IMR-90 (cell line): Measurements from ENCODE around the gene KRT77. TPM values are rescaled to one million over a fixed set of nuclear protein-coding genes. Genes with fewer than 3 reads are reported as not detected.

Source experiments
- ATAC-seq: fragments of 200-7000 bp; cut with Tn5 transposase; 2 replicates; pipeline ENCODE4 v1.9.1; 2020; ENCODE audit warnings: low read depth, mild to moderate bottlenecking, moderate library complexity
- BruUV-seq: library from RNA; stranded (reverse); fragments of 400-500 nt; replicated peaks from 2 replicates; lab custom pipeline; 2021; lab: Mats Ljungman, UMichigan
- CTCF ChIA-PET: fragments of 300-600 bp; formaldehyde crosslinking; extraction: SDS; loops from one replicate; lab custom pipeline; 2021; ENCODE audit warnings: antibody characterized with exemption; lab: Yijun Ruan, JAX
- POLR2A ChIA-PET: fragments of 300-600 bp; sonication (Branson Sonifier 250); formaldehyde crosslinking; loops from one replicate; lab custom pipeline; 2022; ENCODE audit warnings: antibody characterized with exemption; ENCODE audit not compliant: unreplicated experiment; lab: Charles Lee
- DNase-seq: peaks from one replicate; pipeline ENCODE4 v3.0.0; 2013
- H2AFZ ChIP-seq: replicated peaks from 2 replicates; pipeline ENCODE3; 2013; ENCODE audit warnings: low read length, mild to moderate bottlenecking; ENCODE audit not compliant: poor library complexity
- H2AK5ac ChIP-seq: 2 replicates; pipeline ENCODE4 v1.6.1; 2013; ENCODE audit warnings: low read depth, low read length, inconsistent platforms
- H2AK9ac ChIP-seq: replicated peaks from 2 replicates; pipeline ENCODE3; 2013; ENCODE audit warnings: mild to moderate bottlenecking, low read depth, low read length, moderate library complexity; ENCODE audit not compliant: poor library complexity
- H2BK120ac ChIP-seq: 2 replicates; pipeline ENCODE4 v1.6.1; 2013; ENCODE audit warnings: low read depth, low read length, inconsistent platforms
- H2BK15ac ChIP-seq: 3 replicates; pipeline ENCODE4 v1.6.1; 2013; ENCODE audit warnings: low read depth, low read length, inconsistent platforms
- H2BK20ac ChIP-seq: 2 replicates; pipeline ENCODE4 v1.6.1; 2013; ENCODE audit warnings: low read depth, mild to moderate bottlenecking, inconsistent platforms, low read length, moderate library complexity
- H2BK5ac ChIP-seq: 2 replicates; pipeline ENCODE4 v1.6.1; 2013; ENCODE audit warnings: mild to moderate bottlenecking, low read depth, low read length, inconsistent platforms; ENCODE audit not compliant: poor library complexity, severe bottlenecking
- H3K14ac ChIP-seq: replicated peaks from 2 replicates; pipeline ENCODE4 v1.6.1; 2013; ENCODE audit warnings: low read depth, low read length, inconsistent platforms
- H3K18ac ChIP-seq: 2 replicates; pipeline ENCODE4 v1.6.1; 2013; ENCODE audit warnings: low read depth, low read length, control low read depth
- H3K23ac ChIP-seq: 2 replicates; pipeline ENCODE4 v1.6.1; 2013; ENCODE audit warnings: low read depth, low read length, inconsistent platforms
- H3K27ac ChIP-seq: 2 replicates; pipeline ENCODE4 v1.5.1; 2013; ENCODE audit warnings: mild to moderate bottlenecking, control low read depth, low read length; ENCODE audit not compliant: insufficient read depth
- H3K27me3 ChIP-seq: 2 replicates; pipeline ENCODE4 v1.6.1; 2013; ENCODE audit warnings: low read length; ENCODE audit not compliant: control insufficient read depth, insufficient read depth
- H3K36me3 ChIP-seq: 2 replicates; pipeline ENCODE4 v1.6.1; 2013; ENCODE audit warnings: low read length, mixed read lengths; ENCODE audit not compliant: control insufficient read depth, insufficient read depth
- H3K4ac ChIP-seq: 2 replicates; pipeline ENCODE4 v1.6.1; 2013; ENCODE audit warnings: low read depth, low read length, inconsistent platforms
- H3K4me1 ChIP-seq: 2 replicates; pipeline ENCODE4 v1.6.1; 2013; ENCODE audit warnings: low read length, mixed read lengths; ENCODE audit not compliant: control insufficient read depth, insufficient read depth
- H3K4me2 ChIP-seq: 2 replicates; pipeline ENCODE4 v1.6.1; 2013; ENCODE audit warnings: low read depth, mild to moderate bottlenecking, control low read depth, low read length, moderate library complexity
- H3K4me3 ChIP-seq: 2 replicates; pipeline ENCODE4 v1.5.1; 2013; ENCODE audit warnings: low read depth, mild to moderate bottlenecking, control low read depth, low read length, moderate library complexity; ENCODE audit not compliant: insufficient read depth
- H3K56ac ChIP-seq: 2 replicates; pipeline ENCODE4 v1.6.1; 2013; ENCODE audit warnings: low read length, inconsistent platforms; ENCODE audit not compliant: insufficient read depth; ENCODE audit errors: extremely low read depth
- H3K79me1 ChIP-seq, 2 experiments: 2 replicates each; pipeline ENCODE4 v1.6.1; 2013; ENCODE audit warnings: low read length in 2 of 2, inconsistent platforms in 1 of 2, low read depth in 1 of 2
- H3K9ac ChIP-seq: 2 replicates; pipeline ENCODE4 v1.6.1; 2013; ENCODE audit warnings: low read depth, low read length, control low read depth
- H3K9me1 ChIP-seq: 2 replicates; pipeline ENCODE4 v1.6.1; 2013; ENCODE audit warnings: low read length, inconsistent platforms; ENCODE audit not compliant: insufficient read depth
- H3K9me3 ChIP-seq: 2 replicates; pipeline ENCODE4 v1.6.1; 2013; ENCODE audit warnings: low read length; ENCODE audit not compliant: control insufficient read depth, insufficient read depth
- H4K20me1 ChIP-seq: 2 replicates; pipeline ENCODE4 v1.6.1; 2013; ENCODE audit warnings: low read length, inconsistent platforms; ENCODE audit not compliant: insufficient read depth
- H4K5ac ChIP-seq: 2 replicates; pipeline ENCODE4 v1.6.1; 2013; ENCODE audit warnings: mild to moderate bottlenecking, low read depth, low read length, control low read depth
- H4K8ac ChIP-seq, 2 experiments: 2 replicates each; pipeline ENCODE4 v1.6.1; 2013; ENCODE audit warnings: low read depth in 2 of 2, low read length in 2 of 2, control low read depth in 1 of 2, inconsistent platforms in 1 of 2
- H4K91ac ChIP-seq: 2 replicates; pipeline ENCODE4 v1.6.1; 2013; ENCODE audit warnings: low read depth, low read length, inconsistent platforms; ENCODE audit not compliant: insufficient read depth
- BHLHE40 ChIP-seq: fragments of 150-350 bp; IDR thresholded peaks from 2 replicates; pipeline ENCODE4 v1.6.1; 2016; ENCODE audit warnings: mild to moderate bottlenecking, low read depth, low read length
- CHD1 ChIP-seq: IDR thresholded peaks from 2 replicates; pipeline ENCODE4 v1.6.1; 2012; ENCODE audit warnings: low read depth, low read length, improper control_type of control experiment
- CTCF ChIP-seq: conservative IDR thresholded peaks from 2 replicates; pipeline ENCODE4 v1.5.1; 2012; ENCODE audit warnings: mild to moderate bottlenecking, low read depth, low read length, improper control_type of control experiment
- ELK1 ChIP-seq: fragments of 150-350 bp; IDR thresholded peaks from 2 replicates; pipeline ENCODE4 v1.6.1; 2016; ENCODE audit warnings: low read depth, mild to moderate bottlenecking, low read length, moderate library complexity, borderline replicate concordance
- MAFK ChIP-seq: IDR thresholded peaks from 2 replicates; pipeline ENCODE4 v1.6.1; 2012; ENCODE audit warnings: low read depth, low read length, improper control_type of control experiment
- MAZ ChIP-seq: IDR thresholded peaks from 2 replicates; pipeline ENCODE4 v1.6.1; 2012; ENCODE audit warnings: low read depth, mild to moderate bottlenecking, low read length, improper control_type of control experiment, moderate library complexity, borderline replicate concordance
- MXI1 ChIP-seq: IDR thresholded peaks from 2 replicates; pipeline ENCODE4 v1.6.1; 2012; ENCODE audit warnings: low read depth, mild to moderate bottlenecking, low read length, moderate library complexity, borderline replicate concordance
- NFE2L2 ChIP-seq: fragments of 150-350 bp; IDR thresholded peaks from 2 replicates; pipeline ENCODE4 v1.6.1; 2016; ENCODE audit warnings: low read depth, mild to moderate bottlenecking, low read length
- POLR2A ChIP-seq: IDR thresholded peaks from 2 replicates; pipeline ENCODE4 v1.6.1; 2012; ENCODE audit warnings: mild to moderate bottlenecking, low read depth, low read length
- RCOR1 ChIP-seq: IDR thresholded peaks from 2 replicates; pipeline ENCODE4 v1.6.1; 2012; ENCODE audit warnings: mild to moderate bottlenecking, low read length, improper control_type of control experiment; ENCODE audit not compliant: insufficient replicate concordance
- RFX5 ChIP-seq: IDR thresholded peaks from 2 replicates; pipeline ENCODE4 v1.8.0; 2012; ENCODE audit warnings: low read depth, mild to moderate bottlenecking, low read length, moderate library complexity
- SMC3 ChIP-seq: fragments of 150-350 bp; IDR thresholded peaks from 2 replicates; pipeline ENCODE4 v1.6.1; 2016; ENCODE audit warnings: low read depth, mild to moderate bottlenecking, antibody characterized with exemption, low read length, moderate library complexity
- USF2 ChIP-seq: fragments of 150-350 bp; IDR thresholded peaks from 2 replicates; pipeline ENCODE4 v1.6.1; 2017; ENCODE audit warnings: mild to moderate bottlenecking, antibody characterized with exemption, low read length, low read depth
- WGBS, 2 experiments: methylation state at CpG; one replicate each; pipeline versions ENCODE4 v1.1.5 to v1.1.7; 2013; ENCODE audit warnings: missing lambda C conversion rate in 2 of 2; ENCODE audit not compliant: insufficient read length in 1 of 2; ENCODE audit errors: extremely low coverage in 2 of 2; 5-methylcytosine and 5-hydroxymethylcytosine counted together
- dilution Hi-C: fragments of 300-500 bp; cut with HindIII; formaldehyde crosslinking; loops from one replicate; pipeline ENCODE4 v1.14.3; 2018; ENCODE audit warnings: low sequenced_read_pairs; ENCODE audit not compliant: unreplicated experiment
- in situ Hi-C: fragments of 300-500 bp; cut with MboI; formaldehyde crosslinking; loops from 3 replicates; pipeline ENCODE4 v1.14.3; 2019; ENCODE audit warnings: low sequenced_read_pairs, inconsistent platforms, mixed read lengths
- intact Hi-C: fragments of 100-400 bp; cut with micrococcal nuclease; formaldehyde crosslinking; loops from 2 replicates; pipeline ENCODE4 v1.10.0; 2022
- polyA plus RNA-seq, 3 experiments: library from polyadenylated mRNA; depleted of rRNA; stranded (reverse); fragments of >200 nt; gene quantifications; 2 replicates each; pipeline ENCODE4 v1.2.3, GENCODE V29; 2012; ENCODE audit warnings: low replicate concordance in 1 of 3
- total RNA-seq: library from RNA; depleted of rRNA; stranded (reverse); fragments of >200 nt; gene quantifications from 2 replicates; pipeline ENCODE4 v1.2.3, GENCODE V29; 2012

Gene KRT77
- total and polyA plus RNA-seq, 2 of the 4 experiments (the other 2 are of a cell fraction) = not detected

GRCh38 chr12:52679875-52680274 lies 23.4 kb downstream of the KRT77 start:
- ChIA-PET CTCF (no interaction called here), POLR2A (no interaction called here)
- Histone ChIP-seq H3K9me3 (no peaks in the 10 kb centered on the region), H3K4me1 (no peaks in the 10 kb centered on the region), H4K5ac (no peak overlapping the region), H3K4me3 (no peak overlapping the region), H3K36me3 (no peaks in the 10 kb centered on the region), H4K20me1 (no peaks in the 10 kb centered on the region), H3K9ac (no peak overlapping the region), H3K9me1 (no peaks in the 10 kb centered on the region), H3K56ac (no peak overlapping the region), H3K4me2 (no peak overlapping the region), H2BK20ac (no peak overlapping the region), H4K8ac (no peak overlapping the region), H2AK9ac (no peak overlapping the region), H2AK5ac (no peak overlapping the region), H2AFZ (no peak overlapping the region), H3K18ac (no peak overlapping the region), H3K4ac (no peak overlapping the region), H2BK120ac (no peak overlapping the region), H3K23ac (no peak overlapping the region), H3K27ac (no peak overlapping the region), H3K27me3 (peaks cover 27% of the 10 kb centered on the region), H2BK5ac (no peak overlapping the region), H4K91ac (no peak overlapping the region), H2BK15ac (no peak overlapping the region), H3K14ac (no peak overlapping the region), H3K79me1 (no peaks in the 10 kb centered on the region)
- TF ChIP-seq MXI1 (no peak), CTCF (no peak), ELK1 (no peak), RCOR1 (no peak), MAFK (no peak), CHD1 (no peak), POLR2A (no peak), BHLHE40 (no peak), USF2 (no peak), RFX5 (no peak), MAZ (no peak), NFE2L2 (no peak), SMC3 (no peak)
- dilution Hi-C loops (no loop called here), in situ Hi-C loops (no loop called here), intact Hi-C loops (no loop called here)
- no CpG with 5 or more reads among the region's 5 CpGs for WGBS, 2 experiments
- no TSS peak for BruUV-seq
- DNase-seq (no peak), ATAC-seq (no peak)
